ENCODE data around the gene GPR39.
"Not testable (repeated sequence)": the region's sequence is repeated elsewhere in the genome, so short reads cannot be mapped to it uniquely, and the experiment has no call there.

Gene GPR39

DNA sequence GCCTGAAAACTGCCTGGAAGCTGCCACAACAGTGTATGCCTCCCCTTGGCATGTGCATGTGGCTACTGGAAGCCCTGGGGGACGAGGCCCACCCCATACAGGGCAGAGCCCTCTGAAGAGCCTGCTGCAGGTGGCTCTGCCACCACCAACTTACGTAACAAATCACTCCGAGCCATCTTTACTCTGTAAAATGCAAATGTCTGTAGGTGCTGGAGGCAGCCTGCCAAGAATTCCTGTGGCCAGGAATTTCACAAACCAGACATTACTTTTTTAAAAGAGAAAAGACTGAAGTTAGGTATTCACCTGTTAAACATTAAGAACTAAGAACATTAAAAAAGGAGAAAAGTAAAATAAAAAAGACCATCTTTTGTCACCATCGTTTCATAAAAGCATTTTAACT is 106.3 kb downstream of the GPR39 start:
- no peak for ATAC-seq
- no peak for TF ChIP-seq ESRRG (CRISPR knock-in tag; IDR thresholded peaks at IDR 0.05)
- no peak for TF ChIP-seq OSR1 (CRISPR knock-in tag; IDR thresholded peaks at IDR 0.05)
- TF ChIP-seq ZC3H10 (CRISPR knock-in tag; IDR thresholded peaks at IDR 0.05), result no peak
- TF ChIP-seq BACH2 (CRISPR knock-in tag; IDR thresholded peaks at IDR 0.05; ENCODE audit: borderline replicate concordance), result no peak
- TF ChIP-seq ZFP30 (CRISPR knock-in tag; IDR thresholded peaks at IDR 0.05), result no peak
- TF ChIP-seq PPARA (CRISPR knock-in tag; IDR thresholded peaks at IDR 0.05; ENCODE audit: borderline replicate concordance), result no peak
- no peak for TF ChIP-seq CREB5 (CRISPR knock-in tag; IDR thresholded peaks at IDR 0.05; ENCODE audit: low read depth)
- TF ChIP-seq ZNF70 (CRISPR knock-in tag; IDR thresholded peaks at IDR 0.05), result no peak
- TF ChIP-seq ARNTL (CRISPR knock-in tag; IDR thresholded peaks at IDR 0.05; ENCODE audit: borderline replicate concordance, low read depth), result no peak
- no peak for TF ChIP-seq ZFP3 (CRISPR knock-in tag; IDR thresholded peaks at IDR 0.05)
- no peak for TF ChIP-seq TCF4 (CRISPR knock-in tag; IDR thresholded peaks at IDR 0.05; ENCODE audit: borderline replicate concordance)
- TF ChIP-seq ISL1 (CRISPR knock-in tag; IDR thresholded peaks at IDR 0.05), result no peak
- TF ChIP-seq ZNF565 (CRISPR knock-in tag; conservative IDR thresholded peaks at IDR 0.05; ENCODE audit: low read depth), result no peak
- no peak for TF ChIP-seq ZNF8 (CRISPR knock-in tag; IDR thresholded peaks at IDR 0.05)
- TF ChIP-seq SNAI2 (CRISPR knock-in tag; IDR thresholded peaks at IDR 0.05), result no peak
- no peak for TF ChIP-seq PATZ1 (CRISPR knock-in tag; IDR thresholded peaks at IDR 0.05; ENCODE audit: borderline replicate concordance)
- TF ChIP-seq CSRNP3 (CRISPR knock-in tag; IDR thresholded peaks at IDR 0.05), result no peak
- no peak for TF ChIP-seq CSDC2 (CRISPR knock-in tag; IDR thresholded peaks at IDR 0.05)

DNA sequence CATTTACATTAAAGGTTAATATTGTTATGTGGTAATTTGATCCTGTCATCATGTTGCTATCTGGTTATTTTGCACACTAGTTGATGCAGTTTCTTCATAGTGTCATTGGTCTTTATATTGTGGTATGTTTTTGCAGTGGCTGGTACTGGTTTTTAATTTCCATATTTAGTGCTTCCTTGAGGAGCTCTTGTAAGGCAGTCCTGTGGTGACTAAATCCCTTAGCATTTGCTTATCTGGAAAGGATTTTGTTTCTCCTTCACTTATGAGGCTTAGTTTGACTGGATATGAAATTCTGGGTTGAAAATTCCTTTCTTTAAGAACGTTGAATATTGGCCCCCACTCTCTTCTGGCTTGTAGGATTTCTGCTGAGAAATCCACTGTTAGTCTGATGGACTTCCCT is 120.5 kb downstream of the GPR39 start:
- ATAC-seq, result not testable (repeated sequence)

DNA sequence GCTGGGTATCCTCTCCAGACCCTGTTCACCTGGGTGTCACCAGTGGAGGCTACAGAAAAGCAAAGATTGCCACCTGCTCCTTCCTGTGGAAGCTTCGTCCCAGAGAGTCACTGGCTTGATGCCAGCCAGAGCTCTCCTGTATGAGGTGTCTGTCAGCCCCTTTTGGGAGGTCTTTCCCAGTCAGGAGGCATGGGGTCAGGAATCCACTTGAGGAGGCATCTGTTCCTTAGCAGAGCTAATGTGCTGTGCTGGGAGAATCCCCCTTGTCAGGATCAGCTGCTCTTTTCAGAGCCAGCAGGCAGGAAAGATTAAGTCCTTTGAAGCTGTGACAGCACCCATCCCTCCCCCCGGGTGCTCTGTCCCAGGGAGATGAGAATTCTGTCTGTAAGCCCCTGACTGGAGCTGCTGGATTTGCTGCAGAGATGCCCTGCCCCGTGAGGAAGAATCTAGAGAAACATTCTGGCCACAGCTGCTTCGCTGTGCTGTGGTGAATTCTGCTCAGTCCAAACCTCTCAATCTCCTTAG is 121.8 kb downstream of the GPR39 start:
- no peak for ATAC-seq
- TF ChIP-seq TSHZ2 (CRISPR knock-in tag; IDR thresholded peaks at IDR 0.05) (no peak), CSRNP3 (CRISPR knock-in tag; IDR thresholded peaks at IDR 0.05) (no peak), CREB5 (CRISPR knock-in tag; IDR thresholded peaks at IDR 0.05; ENCODE audit: low read depth) (no peak)
